IPS-18a (cell line): Measurements from ENCODE around the gene LRRC17.
"Not testable (repeated sequence)": the region's sequence is repeated elsewhere in the genome, so short reads cannot be mapped to it uniquely, and the experiment has no call there.

Source experiments
- H3K27ac ChIP-seq: one replicate; pipeline ENCODE4 v1.5.1; 2013; ENCODE audit warnings: low read length
- H3K27me3 ChIP-seq: one replicate; pipeline ENCODE4 v1.6.1; 2013; ENCODE audit warnings: mild to moderate bottlenecking, low read length; ENCODE audit not compliant: control insufficient read depth, insufficient read depth
- H3K36me3 ChIP-seq: one replicate; pipeline ENCODE4 v1.6.1; 2013; ENCODE audit warnings: low read depth, low read length; ENCODE audit not compliant: control insufficient read depth
- H3K4me1 ChIP-seq: one replicate; pipeline ENCODE4 v1.6.1; 2013; ENCODE audit warnings: low read depth, low read length; ENCODE audit not compliant: control insufficient read depth
- H3K4me3 ChIP-seq: one replicate; pipeline ENCODE4 v1.5.1; 2013; ENCODE audit warnings: low read length
- H3K9ac ChIP-seq: one replicate; pipeline ENCODE4 v1.6.1; 2013; ENCODE audit warnings: mild to moderate bottlenecking, low read length, moderate library complexity
- H3K9me3 ChIP-seq: one replicate; pipeline ENCODE4 v1.6.1; 2013; ENCODE audit warnings: low read depth, low read length; ENCODE audit not compliant: control insufficient read depth

LRRC17 gene

DNA sequence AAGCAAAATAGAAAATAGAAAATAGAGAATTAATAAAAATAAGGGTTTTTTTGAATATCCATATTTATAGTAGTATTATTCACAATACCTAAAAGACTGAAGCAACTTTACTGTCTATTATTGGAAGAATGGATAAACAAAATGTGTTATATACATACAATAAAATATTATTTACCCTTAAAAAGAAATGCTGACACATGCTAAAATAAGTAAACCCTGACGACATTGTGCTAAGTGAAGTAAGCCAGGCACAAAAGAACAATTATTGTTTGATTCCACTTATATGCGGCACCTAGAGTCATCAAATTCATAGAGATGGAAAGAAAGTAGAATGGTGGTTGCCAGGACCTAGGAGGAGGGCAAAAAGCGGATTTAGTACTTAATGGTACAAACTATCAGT lies 39.0 kb downstream of the LRRC17 start:
- H3K4me1 ChIP-seq: no peaks in the 10 kb centered on the region
- H3K9ac ChIP-seq: no peak overlapping the region

DNA sequence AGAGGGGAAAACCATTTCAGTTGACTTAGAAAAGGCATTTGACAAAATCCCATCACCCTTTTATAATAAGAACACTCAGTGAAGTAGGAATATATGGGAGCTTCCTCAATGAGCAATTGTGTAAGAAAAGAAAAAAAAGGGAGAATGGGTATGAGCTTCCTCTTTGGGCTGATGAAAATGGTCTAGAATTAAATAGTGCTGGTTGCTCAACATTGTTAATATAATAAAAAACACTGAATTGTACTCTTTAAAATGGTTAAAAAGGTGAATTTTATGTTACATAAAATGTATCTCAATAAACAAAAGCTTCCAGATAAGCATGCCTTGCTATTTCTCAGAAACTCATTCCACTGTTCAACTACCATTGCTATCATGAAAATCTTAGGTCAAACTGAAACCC lies 40.6 kb downstream of the LRRC17 start:
- Histone ChIP-seq H3K9ac (no peak overlapping the region), H3K4me3 (no peak overlapping the region), H3K27me3 (no peaks in the 10 kb centered on the region), H3K27ac (no peak overlapping the region), H3K36me3 (no peaks in the 10 kb centered on the region), H3K9me3 (no peaks in the 10 kb centered on the region), H3K4me1 (no peaks in the 10 kb centered on the region)

More for the DNA sequence above, 39.0 kb downstream of the LRRC17 start:
- Histone ChIP-seq H3K27ac (no peak overlapping the region), H3K36me3 (no peaks in the 10 kb centered on the region), H3K27me3 (no peaks in the 10 kb centered on the region), H3K9me3 (no peaks in the 10 kb centered on the region), H3K4me3 (no peak overlapping the region)

DNA sequence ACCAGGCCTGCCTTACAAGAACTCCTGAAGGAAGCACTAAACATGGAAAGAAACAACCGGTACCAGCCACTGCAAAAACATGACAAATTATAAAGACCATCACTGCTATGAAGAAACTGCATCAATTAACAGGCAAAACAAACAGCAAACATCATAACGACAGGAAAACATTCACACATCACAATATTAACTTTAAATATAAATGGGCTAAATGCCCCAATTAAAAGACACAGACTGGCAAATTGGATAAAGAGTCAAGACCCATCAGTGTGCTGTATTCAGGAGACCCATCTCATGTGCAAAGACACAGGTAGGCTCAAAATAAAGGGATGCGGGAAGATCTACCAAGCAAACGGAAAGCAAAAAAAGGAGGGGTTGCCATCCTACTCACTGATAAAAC lies 41.6 kb downstream of the LRRC17 start:
- not testable (repeated sequence) for H3K27ac ChIP-seq, H3K4me1 ChIP-seq, H3K9me3 ChIP-seq, H3K36me3 ChIP-seq, H3K9ac ChIP-seq, H3K27me3 ChIP-seq, H3K4me3 ChIP-seq

DNA sequence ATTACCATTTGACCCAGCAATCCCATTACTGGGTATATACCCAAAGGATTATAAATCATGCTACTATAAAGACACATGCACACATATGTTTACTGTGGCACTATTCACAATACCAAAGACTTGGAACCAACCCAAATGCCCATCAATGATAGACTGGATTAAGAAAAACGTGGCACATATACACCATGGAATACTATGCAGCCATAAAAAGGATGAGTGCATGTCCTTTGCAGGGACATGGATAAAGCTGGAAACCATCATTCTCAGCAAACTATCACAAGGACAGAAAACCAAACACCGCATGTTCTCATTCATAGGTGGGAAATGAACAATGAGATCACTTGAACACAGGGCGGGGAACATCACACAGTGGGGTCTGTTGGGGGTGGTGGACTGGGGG lies 45.2 kb downstream of the LRRC17 start:
- H3K9ac ChIP-seq: not testable (repeated sequence)

DNA sequence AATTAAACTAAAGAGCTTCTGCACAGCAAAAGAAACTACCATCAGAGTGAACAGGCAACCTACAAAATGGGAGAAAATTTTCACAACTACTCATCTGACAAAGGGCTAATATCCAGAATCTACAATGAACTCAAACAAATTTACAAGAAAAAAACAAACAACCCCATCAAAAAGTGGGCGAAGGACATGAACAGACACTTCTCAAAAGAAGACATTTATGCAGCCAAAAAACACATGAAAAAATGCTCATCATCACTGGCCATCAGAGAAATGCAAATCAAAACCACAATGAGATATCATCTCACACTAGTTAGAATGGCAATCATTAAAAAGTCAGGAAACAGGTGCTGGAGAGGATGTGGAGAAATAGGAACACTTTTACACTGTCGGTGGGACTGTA lies 49.2 kb downstream of the LRRC17 start:
- H3K27me3 ChIP-seq: not testable (repeated sequence)

More for the DNA sequence above, 45.2 kb downstream of the LRRC17 start:
- not testable (repeated sequence) for H3K36me3 ChIP-seq, H3K27me3 ChIP-seq, H3K9me3 ChIP-seq, H3K27ac ChIP-seq, H3K4me1 ChIP-seq, H3K4me3 ChIP-seq

DNA sequence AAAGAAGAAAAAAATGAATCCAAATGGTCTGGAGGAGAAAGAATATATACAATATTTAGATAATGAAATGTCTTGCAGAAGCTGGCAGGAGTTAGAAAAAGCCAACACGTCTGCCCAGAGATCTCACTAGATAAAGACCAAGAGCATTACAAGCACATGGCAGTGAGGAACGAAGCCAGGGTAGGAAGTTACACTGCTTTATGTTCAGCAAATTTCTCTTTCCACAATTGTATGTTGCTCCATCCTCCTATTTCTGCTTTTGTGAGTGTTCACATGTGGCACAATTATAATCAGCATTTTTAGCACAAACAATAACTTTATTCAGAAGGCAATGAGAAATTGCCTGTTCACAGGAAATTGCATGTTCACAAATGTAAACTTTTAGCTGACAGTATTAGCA lies 53.7 kb downstream of the LRRC17 start:
- no peaks in the 10 kb centered on the region for H3K36me3 ChIP-seq
- no peak overlapping the region for H3K9ac ChIP-seq
- no peaks in the 10 kb centered on the region for H3K4me1 ChIP-seq
- H3K9me3 ChIP-seq: no peaks in the 10 kb centered on the region
- H3K4me3 ChIP-seq: no peak overlapping the region
- H3K27me3 ChIP-seq: no peaks in the 10 kb centered on the region
- H3K27ac ChIP-seq: no peak overlapping the region

More for the DNA sequence above, 49.2 kb downstream of the LRRC17 start:
- not testable (repeated sequence) for H3K9ac ChIP-seq, H3K9me3 ChIP-seq, H3K4me1 ChIP-seq, H3K36me3 ChIP-seq, H3K27ac ChIP-seq, H3K4me3 ChIP-seq

DNA sequence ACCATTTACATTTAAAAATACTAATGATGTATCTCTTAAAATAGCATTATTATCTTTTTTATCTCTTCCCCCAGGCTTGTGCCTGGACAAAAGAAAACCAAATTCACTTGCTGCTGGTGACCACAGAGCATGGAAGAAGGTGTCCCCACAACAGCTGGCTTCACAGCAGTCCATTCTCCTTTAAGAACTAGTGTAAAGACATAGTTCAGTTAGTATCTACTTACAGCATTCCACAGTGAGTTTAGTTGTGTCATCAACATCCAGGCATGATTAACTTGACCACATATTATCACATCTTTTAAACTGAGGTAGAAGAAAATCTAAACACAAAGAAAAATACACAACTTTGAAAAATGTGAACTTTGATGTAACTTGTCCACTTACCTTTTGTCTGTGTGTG lies 55.0 kb downstream of the LRRC17 start:
- Histone ChIP-seq H3K9me3 (no peaks in the 10 kb centered on the region), H3K27me3 (no peaks in the 10 kb centered on the region), H3K9ac (no peak overlapping the region)

DNA sequence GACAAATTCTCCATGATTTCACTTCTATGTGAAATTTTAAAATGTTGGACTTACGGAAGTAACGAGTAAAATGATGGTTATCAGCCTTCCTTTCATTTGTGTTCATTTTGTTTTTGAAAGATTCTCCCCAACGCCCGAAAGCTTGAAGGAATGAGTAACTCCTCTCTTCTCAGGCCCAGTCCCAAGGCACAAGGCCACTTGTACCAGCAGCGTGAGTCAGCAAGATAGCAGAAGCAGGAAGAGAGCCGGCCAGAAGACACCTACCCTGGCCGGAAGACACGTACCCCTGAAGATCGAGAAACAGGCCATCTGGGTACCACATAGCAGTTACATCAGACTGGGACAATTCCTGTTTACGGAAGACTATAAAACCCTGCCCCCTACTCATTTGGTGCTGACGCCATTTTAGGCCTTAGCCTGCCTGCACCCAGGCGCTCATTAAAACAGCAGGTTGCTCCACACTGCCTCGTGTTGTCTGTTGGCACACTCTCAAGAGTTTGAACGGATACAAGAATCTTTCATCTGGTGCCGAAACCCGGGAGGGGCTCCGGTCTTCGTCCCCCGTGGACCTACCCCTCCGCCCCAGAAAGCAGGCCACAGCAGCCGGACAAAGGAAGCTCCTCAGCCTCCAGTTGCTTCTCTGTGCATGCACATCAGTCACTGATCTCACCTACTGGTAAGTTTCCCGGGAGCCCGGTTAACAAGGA lies 60.4 kb downstream of the LRRC17 start:
- H3K9ac ChIP-seq: no peak overlapping the region
- H3K9me3 ChIP-seq: no peaks in the 10 kb centered on the region
- H3K27me3 ChIP-seq: no peaks in the 10 kb centered on the region
- H3K4me1 ChIP-seq: no peaks in the 10 kb centered on the region
- H3K27ac ChIP-seq: no peak overlapping the region
- no peak overlapping the region for H3K4me3 ChIP-seq
- H3K36me3 ChIP-seq: no peaks in the 10 kb centered on the region

More for the DNA sequence above, 55.0 kb downstream of the LRRC17 start:
- no peak overlapping the region for H3K4me3 ChIP-seq
- no peak overlapping the region for H3K27ac ChIP-seq
- H3K36me3 ChIP-seq: no peaks in the 10 kb centered on the region
- H3K4me1 ChIP-seq: no peaks in the 10 kb centered on the region

DNA sequence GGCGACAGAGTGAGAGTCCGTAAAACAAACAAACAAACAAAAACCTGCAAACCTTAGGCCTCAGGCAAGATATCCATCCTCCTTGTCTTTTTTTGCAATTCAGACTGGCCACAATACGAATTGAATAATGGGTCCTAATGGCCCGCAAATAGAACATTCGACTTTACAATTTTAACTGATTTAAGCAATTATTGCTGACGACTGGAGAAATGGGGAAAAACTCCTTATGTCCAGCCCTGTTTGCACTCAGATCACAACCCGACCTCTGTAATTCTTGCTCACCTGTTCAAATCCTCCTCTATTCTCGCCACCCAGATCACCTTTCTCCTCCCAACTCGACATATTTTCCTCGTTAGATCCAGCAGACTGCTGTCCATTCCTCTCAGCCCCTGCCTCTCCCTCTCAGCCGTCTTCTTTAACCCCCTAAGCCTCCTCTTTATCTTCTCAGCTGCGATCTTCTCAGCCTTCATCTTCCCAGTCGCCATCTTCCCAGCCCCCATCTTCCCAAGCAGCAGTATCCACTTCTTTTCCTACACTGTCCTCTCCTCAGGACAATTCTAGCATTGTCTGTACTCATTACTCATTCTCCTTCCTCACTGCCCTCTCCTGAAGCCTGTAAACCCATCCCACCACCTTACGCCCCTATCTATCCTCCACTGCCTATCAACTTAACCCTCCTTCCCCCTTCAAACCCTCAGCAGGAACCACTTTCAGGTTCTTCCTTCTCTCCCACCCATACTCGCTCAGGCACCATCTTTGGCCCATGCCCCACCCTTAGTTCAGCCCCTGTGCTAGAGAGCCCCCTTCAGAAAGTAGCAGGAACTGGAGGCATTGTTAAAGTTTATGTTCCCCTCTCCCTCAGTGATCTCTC lies 61.8 kb downstream of the LRRC17 start:
- no peak overlapping the region for H3K9ac ChIP-seq
- no peak overlapping the region for H3K27ac ChIP-seq
- H3K4me1 ChIP-seq: no peaks in the 10 kb centered on the region
- H3K27me3 ChIP-seq: no peaks in the 10 kb centered on the region
- H3K36me3 ChIP-seq: no peaks in the 10 kb centered on the region
- no peak overlapping the region for H3K4me3 ChIP-seq
- H3K9me3 ChIP-seq: no peaks in the 10 kb centered on the region

DNA sequence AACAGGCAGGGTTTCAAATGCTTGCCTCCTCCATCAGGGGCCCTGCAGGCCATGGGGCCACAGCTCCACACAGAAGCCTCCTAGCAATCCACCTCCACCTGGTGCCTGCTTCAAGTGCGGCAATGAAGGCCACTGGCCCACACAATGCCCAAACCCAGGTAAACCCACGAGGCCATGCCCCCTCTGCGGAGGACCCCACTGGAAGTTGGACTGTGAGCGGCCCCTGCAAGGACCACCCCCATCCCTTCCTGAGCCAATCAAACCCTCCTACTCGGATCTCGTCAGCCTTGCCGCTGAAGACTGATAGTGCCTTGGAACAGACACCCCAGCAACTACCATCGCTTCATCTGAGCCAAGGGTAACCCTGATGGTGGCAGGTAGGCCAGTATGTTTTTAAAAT lies 63.1 kb downstream of the LRRC17 start:
- Histone ChIP-seq H3K4me3 (no peak overlapping the region), H3K9ac (no peak overlapping the region)

DNA sequence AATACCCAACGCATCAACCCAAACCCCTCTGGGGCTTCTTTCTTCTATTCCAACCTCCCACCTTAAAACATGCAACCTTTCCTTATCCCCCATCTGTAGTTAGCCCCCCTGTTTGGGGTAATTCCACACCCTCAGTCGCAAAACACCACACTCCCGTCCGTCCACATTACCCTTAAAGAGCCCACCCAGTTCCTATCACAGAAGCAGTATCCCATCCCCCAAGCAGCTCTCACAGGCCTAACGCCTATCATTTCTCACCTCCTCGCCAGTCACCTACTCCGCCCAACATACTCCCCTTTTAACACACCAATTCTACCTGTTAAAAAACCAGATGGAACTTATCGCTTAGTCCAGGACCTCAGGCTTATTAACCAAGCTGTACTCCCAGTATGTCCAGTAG lies 63.7 kb downstream of the LRRC17 start:
- H3K4me3 ChIP-seq: no peak overlapping the region
- H3K27ac ChIP-seq: no peak overlapping the region
- no peaks in the 10 kb centered on the region for H3K9me3 ChIP-seq
- H3K27me3 ChIP-seq: no peaks in the 10 kb centered on the region
- H3K4me1 ChIP-seq: no peaks in the 10 kb centered on the region
- H3K9ac ChIP-seq: no peak overlapping the region
- no peaks in the 10 kb centered on the region for H3K36me3 ChIP-seq

More for the DNA sequence above, 63.1 kb downstream of the LRRC17 start:
- Histone ChIP-seq H3K9me3 (no peaks in the 10 kb centered on the region), H3K27ac (no peak overlapping the region), H3K4me1 (no peaks in the 10 kb centered on the region), H3K27me3 (no peaks in the 10 kb centered on the region), H3K36me3 (no peaks in the 10 kb centered on the region)

DNA sequence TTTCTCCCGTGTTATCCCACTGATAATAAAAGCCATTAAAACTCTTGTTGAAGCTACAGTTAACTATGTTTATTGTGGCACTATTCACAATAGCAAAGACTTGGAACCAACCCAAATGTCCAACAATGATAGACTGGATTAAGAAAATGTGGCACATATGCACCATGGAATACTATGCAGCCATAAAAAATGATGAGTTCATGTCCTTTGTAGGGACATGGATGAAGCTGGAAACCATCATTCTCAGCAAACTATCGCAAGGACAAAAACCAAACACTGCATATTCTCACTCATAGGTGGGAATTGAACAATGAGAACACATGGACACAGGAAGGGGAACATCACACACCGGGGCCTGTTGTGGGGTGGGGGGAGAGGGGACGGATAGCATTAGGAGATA lies 64.8 kb downstream of the LRRC17 start:
- not testable (repeated sequence) for H3K9me3 ChIP-seq, H3K9ac ChIP-seq, H3K27ac ChIP-seq

More for the DNA sequence above, 64.8 kb downstream of the LRRC17 start:
- not testable (repeated sequence) for H3K27me3 ChIP-seq, H3K36me3 ChIP-seq, H3K4me3 ChIP-seq, H3K4me1 ChIP-seq
